Gastrocnemius medialis (tissue), 4 donors: ENCODE results near the gene ZNF584. TPM values are rescaled to one million over a fixed set of nuclear protein-coding genes. Genes with fewer than 3 reads are reported as not detected.

Experiments used
- ATAC-seq, 2 donors: fragments of 150-250 bp; one replicate each; pipeline ENCODE4 v1.9.1; 2016
- DNase-seq, 2 donors: peaks; one replicate each; pipeline ENCODE4 v3.0.0-alpha.2; 2019
- H3K27ac ChIP-seq, 4 donors: fragments of 200-600 bp; sonication (generic); 1 replicate in 1 of 4; 2 replicates in 3 of 4; pipeline ENCODE4 v1.5.1; 2016 to 2018; ENCODE audit warnings: mild to moderate bottlenecking in 2 of 4, moderate library complexity in 1 of 4
- H3K27me3 ChIP-seq, 3 donors: fragments of 200-600 bp; sonication (generic) in 2 of 3; 1 replicate in 1 of 3; 2 replicates in 2 of 3; pipeline versions ENCODE4 v1.5.1 to v1.6.0; 2016 to 2019; ENCODE audit warnings: mild to moderate bottlenecking in 1 of 3, moderate library complexity in 1 of 3
- H3K36me3 ChIP-seq, 2 donors: fragments of 200-600 bp; sonication (generic) in 1 of 2; one replicate each; pipeline ENCODE4 v1.5.1; 2017 to 2018
- H3K4me1 ChIP-seq, 2 donors: fragments of 200-600 bp; sonication (generic) in 1 of 2; one replicate each; pipeline ENCODE4 v1.5.1; 2016 to 2017; ENCODE audit warnings: mild to moderate bottlenecking in 2 of 2
- H3K4me3 ChIP-seq, 4 donors: fragments of 200-600 bp; sonication (generic) in 3 of 4; 1 replicate in 1 of 4; 2 replicates in 3 of 4; pipeline ENCODE4 v1.5.1; 2016 to 2019; ENCODE audit warnings: mild to moderate bottlenecking in 2 of 4
- H3K9me3 ChIP-seq, 3 donors: fragments of 200-600 bp; sonication (generic) in 2 of 3; 1 replicate in 1 of 3; 2 replicates in 2 of 3; pipeline ENCODE4 v1.5.1; 2016 to 2019
- POLR2A ChIP-seq, 2 donors: fragments of 450-650 bp; IDR thresholded peaks; one replicate each; pipeline ENCODE4 v1.6.1; 2017; ENCODE audit warnings: antibody characterized with exemption in 2 of 2, mild to moderate bottlenecking in 2 of 2, moderate library complexity in 2 of 2
- in situ Hi-C, 4 donors: fragments of 200-750 bp; cut with MboI; loops; one replicate each; pipeline versions ENCODE4 v1.15.0 to v1.8.0; 2017; ENCODE audit warnings: low sequenced_read_pairs in 4 of 4
- intact Hi-C: fragments of 100-400 bp; cut with DNase I; formaldehyde crosslinking; loops from one replicate; pipeline ENCODE4 v1.15.1; 2023; ENCODE audit warnings: low total_unique reads
- total RNA-seq, 4 donors: library from RNA; depleted of rRNA; stranded (reverse); fragments of >200 nt; gene quantifications; one replicate each; pipeline versions ENCODE4 v1.1.0 to v1.2.3, GENCODE V29; 2016
- TF ChIP-seq, protein P1 (sequence below), 5 experiments: fragments of 450-650 bp in 3 of 5; fragments of 200-600 bp in 2 of 5; sonication (generic) in 2 of 5; IDR thresholded peaks in 4 of 5; conservative IDR thresholded peaks in 1 of 5; 1 replicate in 4 of 5; 2 replicates in 1 of 5; pipeline ENCODE4 v1.5.1; 2016 to 2019; ENCODE audit warnings: antibody characterized with exemption in 5 of 5, mild to moderate bottlenecking in 3 of 5, moderate library complexity in 3 of 5

ZNF584 gene
- 10 to 100 TPM in 2 of 4 donors, 1 to 10 TPM in 2; 8.5 to 21.4 (median 10.2) TPM for total RNA-seq

DNA sequence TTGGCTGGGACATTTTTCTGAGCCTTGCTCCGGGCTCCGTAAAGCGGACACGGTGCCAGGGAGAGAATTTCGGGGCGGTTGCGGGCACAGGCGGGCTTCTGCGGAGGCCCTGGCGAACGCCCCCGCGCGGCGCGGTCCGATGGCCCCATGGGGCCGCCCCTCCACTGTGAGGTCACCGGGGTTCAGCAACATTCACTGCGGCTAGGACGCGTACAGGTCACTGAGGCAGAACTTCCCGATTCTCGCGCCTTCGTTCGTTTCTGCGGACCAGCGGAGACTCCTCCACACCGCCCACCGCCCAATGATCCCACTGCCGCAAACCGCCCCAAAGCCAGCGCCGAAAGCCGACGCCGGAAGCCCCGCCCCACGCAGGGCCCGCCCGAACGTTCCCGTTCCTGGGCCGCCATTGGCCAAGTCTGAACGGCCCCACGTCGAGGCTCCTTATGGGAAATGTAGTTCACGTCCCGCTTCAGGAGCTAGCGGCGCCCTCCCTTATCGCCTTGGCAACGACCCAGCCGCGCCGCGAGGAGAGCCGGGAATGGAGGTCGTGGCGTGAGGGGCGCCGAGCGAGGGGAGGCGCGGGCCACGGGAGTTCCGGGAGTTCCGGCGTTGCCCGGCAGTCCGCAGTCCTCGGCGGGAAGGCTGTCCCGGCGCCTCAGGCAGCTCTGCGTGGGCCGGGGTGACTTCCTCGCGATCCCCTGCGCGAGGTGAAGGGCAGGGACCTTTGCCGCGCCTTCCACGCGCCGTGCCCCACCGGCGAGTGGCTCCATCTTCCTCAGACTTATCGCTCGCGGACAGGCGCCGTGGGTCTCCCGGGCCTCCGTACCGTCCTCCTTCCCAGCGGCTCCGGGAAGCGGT is at the start of gene ZNF584:
Gene ZNF584, plus strand, starts transcription at position 498 of the 858 bp plus-strand sequence. CDS start 499 bp downstream, outside the sequence.
- intact Hi-C loops, result loop anchor here (1.0 to 2.0 kb wide), 4 partner anchors 21 to 167 kb away; partner anchors contain the start of genes RPS5, ZNF132 and ZNF324
- Histone ChIP-seq H3K27me3 (no peaks in the 10 kb centered on the region), H3K36me3 (no peaks in the 10 kb centered on the region), H3K27ac (peak within 1 kb of the TSS; percentile 86 to 93 (median 88)), H3K4me1 (peaks cover 21 to 23% of the 10 kb centered on the region in 2 donors), H3K4me3 (peak within 1 kb of the TSS; percentile 58 to 91 (median 84)), H3K9me3 (no peaks in the 10 kb centered on the region)
- DNase-seq, result peak; percentile 92 to 94
- in situ Hi-C loops, result no loop called here
- peak; percentile 99 for ATAC-seq
- TF ChIP-seq, protein P1, sequence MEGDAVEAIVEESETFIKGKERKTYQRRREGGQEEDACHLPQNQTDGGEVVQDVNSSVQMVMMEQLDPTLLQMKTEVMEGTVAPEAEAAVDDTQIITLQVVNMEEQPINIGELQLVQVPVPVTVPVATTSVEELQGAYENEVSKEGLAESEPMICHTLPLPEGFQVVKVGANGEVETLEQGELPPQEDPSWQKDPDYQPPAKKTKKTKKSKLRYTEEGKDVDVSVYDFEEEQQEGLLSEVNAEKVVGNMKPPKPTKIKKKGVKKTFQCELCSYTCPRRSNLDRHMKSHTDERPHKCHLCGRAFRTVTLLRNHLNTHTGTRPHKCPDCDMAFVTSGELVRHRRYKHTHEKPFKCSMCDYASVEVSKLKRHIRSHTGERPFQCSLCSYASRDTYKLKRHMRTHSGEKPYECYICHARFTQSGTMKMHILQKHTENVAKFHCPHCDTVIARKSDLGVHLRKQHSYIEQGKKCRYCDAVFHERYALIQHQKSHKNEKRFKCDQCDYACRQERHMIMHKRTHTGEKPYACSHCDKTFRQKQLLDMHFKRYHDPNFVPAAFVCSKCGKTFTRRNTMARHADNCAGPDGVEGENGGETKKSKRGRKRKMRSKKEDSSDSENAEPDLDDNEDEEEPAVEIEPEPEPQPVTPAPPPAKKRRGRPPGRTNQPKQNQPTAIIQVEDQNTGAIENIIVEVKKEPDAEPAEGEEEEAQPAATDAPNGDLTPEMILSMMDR (IDR thresholded peaks at IDR 0.05 in 4 of 5, conservative IDR thresholded peaks at IDR 0.05 in 1 of 5), result peak in 1 of 5 experiments; percentile 5
- peak; percentile 83 to 89 for TF ChIP-seq POLR2A (IDR thresholded peaks at IDR 0.05)

GRCh38 chr19:58361900-58362271 is 46.6 kb upstream of the ZNF584 start:
- no peaks in the 10 kb centered on the region for H3K9me3 ChIP-seq
- H3K4me1 ChIP-seq, result peaks cover 0 to 8% of the 10 kb centered on the region in 2 donors
- peak overlapping the region; percentile 87 to 92 (median 91) for H3K27ac ChIP-seq
- ATAC-seq, result peak in 1 of 2 donors; percentile 2
- in situ Hi-C loops (no loop called here), intact Hi-C loops (loop anchor here (1.0 to 2.0 kb wide), 4 partner anchors 19 to 57 kb away; partner anchors contain the start of genes ERVK3-1, RPS5, ZNF837 and ZSCAN22)
- no peaks in the 10 kb centered on the region for H3K36me3 ChIP-seq
- DNase-seq, result no peak
- no peak for TF ChIP-seq POLR2A (IDR thresholded peaks at IDR 0.05)
- TF ChIP-seq, protein P1 (IDR thresholded peaks at IDR 0.05 in 4 of 5, conservative IDR thresholded peaks at IDR 0.05 in 1 of 5), result no peak
- peak overlapping the region; percentile 78 to 95 (median 90) for H3K4me3 ChIP-seq
- peaks cover 0 to 2% (median under 1%) of the 10 kb centered on the region in 3 donors for H3K27me3 ChIP-seq

DNA sequence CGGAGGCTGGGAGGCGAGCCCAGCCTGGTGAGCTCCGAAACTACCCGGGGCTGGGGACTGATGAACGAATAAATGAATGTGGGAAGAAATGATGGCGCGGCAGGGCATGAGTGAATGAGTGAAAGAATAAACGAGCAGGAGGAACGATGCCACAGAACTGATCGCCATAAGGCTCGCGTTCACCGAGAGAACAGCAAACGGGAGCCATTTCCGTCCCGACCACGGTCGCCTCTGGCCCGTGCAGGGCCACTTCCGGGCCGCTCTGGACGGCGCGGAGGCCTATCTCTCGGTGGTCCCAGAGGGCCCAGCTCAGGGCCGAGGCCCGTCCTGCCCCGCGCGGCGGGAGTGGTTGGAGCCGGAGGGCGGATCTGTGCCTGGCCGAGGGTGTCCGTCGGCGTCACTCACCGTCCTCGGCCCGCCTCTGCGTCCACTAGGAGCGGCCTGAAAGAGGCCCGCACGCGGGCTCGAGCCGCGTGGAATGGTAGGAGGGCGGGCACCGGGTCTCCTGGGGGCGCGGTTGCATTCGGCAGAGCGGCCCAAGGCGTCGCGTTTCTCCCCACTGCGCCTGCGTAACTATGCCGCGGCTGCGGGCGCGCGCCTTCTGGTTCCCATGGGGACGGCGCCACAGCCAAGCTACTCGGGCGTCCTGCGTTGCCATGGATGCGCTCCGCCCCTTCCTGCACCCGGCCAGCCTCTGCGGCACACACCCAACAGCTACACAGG is 46.0 kb upstream of the ZNF584 start, which contains the start of gene ZNF497:
Gene ZNF497, minus strand, starts transcription at position 480 of the 723 bp plus-strand sequence. CDS start 5,116 bp downstream, outside the sequence.
- peak within 1 kb of the TSS; percentile 87 to 92 (median 91) for H3K27ac ChIP-seq
- in situ Hi-C loops (no loop called here), intact Hi-C loops (loop anchor here (1.0 to 2.0 kb wide), 4 partner anchors 19 to 58 kb away; partner anchors contain the start of genes ERVK3-1, RPS5, ZNF837 and ZSCAN22)
- DNase-seq (peak; percentile 92 to 93), ATAC-seq (peak; percentile 94 to 96)
- no peaks in the 10 kb centered on the region for H3K9me3 ChIP-seq
- TF ChIP-seq, protein P1 (IDR thresholded peaks at IDR 0.05 in 4 of 5, conservative IDR thresholded peaks at IDR 0.05 in 1 of 5), result peak in 2 of 5 experiments; percentile 2 to 17
- TF ChIP-seq POLR2A (IDR thresholded peaks at IDR 0.05), result peak; percentile 61 to 62
- peak within 1 kb of the TSS; percentile 78 to 95 (median 90) for H3K4me3 ChIP-seq
- H3K27me3 ChIP-seq, result peaks cover 0 to 2% (median 0%) of the 10 kb centered on the region in 3 donors
- peaks cover 0 to 8% of the 10 kb centered on the region in 2 donors for H3K4me1 ChIP-seq
- H3K36me3 ChIP-seq, result no peaks in the 10 kb centered on the region

DNA sequence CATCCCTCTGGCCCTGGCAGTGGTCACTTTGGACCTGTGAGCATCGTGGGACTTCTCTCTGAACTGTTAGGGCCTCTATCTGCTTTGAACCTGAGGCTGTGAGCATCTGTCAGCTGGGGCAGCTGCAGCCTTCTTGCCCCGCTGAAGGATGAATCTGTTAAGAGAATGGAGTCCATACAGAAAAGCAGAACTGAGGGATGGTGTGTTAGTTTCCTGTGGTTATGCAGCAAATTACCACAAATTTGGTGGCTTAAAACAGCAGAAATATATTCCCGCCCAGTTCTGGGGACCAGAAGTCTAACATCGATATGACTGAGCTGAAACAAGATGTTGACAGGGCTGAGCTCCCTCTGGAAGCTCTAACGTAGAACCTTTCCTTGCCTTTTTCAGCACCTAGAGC is 44.3 kb upstream of the ZNF584 start:
- H3K9me3 ChIP-seq, result no peaks in the 10 kb centered on the region
- H3K4me3 ChIP-seq, result no peak overlapping the region
- peaks cover 0 to 8% of the 10 kb centered on the region in 2 donors for H3K4me1 ChIP-seq
- ATAC-seq (no peak), DNase-seq (no peak)
- H3K27ac ChIP-seq, result no peak overlapping the region
- TF ChIP-seq POLR2A (IDR thresholded peaks at IDR 0.05), result no peak
- TF ChIP-seq, protein P1 (IDR thresholded peaks at IDR 0.05 in 4 of 5, conservative IDR thresholded peaks at IDR 0.05 in 1 of 5), result no peak
- no peaks in the 10 kb centered on the region for H3K36me3 ChIP-seq
- intact Hi-C loops, result no loop called here
- no peaks in the 10 kb centered on the region for H3K27me3 ChIP-seq
- in situ Hi-C loops, result no loop called here
